A549 (cell line): ENCODE results near the gene PMEL. TPM values are rescaled to one million over a fixed set of nuclear protein-coding genes. Genes with fewer than 3 reads are reported as not detected.

Source experiments
- ATAC-seq, 2 experiments: fragments of 200-7000 bp in 1 of 2; fragments of >200 bp in 1 of 2; cut with Nextera tagmentation in 1 of 2; cut with Tn5 transposase in 1 of 2; 3 replicates each; pipeline versions ENCODE4 v1.8.0 to v1.9.1; 2018 to 2020; ENCODE audit warnings: mild to moderate bottlenecking in 1 of 2, moderate library complexity in 1 of 2
- CTCF ChIA-PET: fragments of 300-600 bp; sonication (Branson Sonifier 250); formaldehyde crosslinking; extraction: SDS; loops from one replicate; lab custom pipeline; 2021; ENCODE audit warnings: antibody characterized with exemption, inconsistent platforms; lab: Yijun Ruan, JAX
- POLR2A ChIA-PET: fragments of 350-600 bp; formaldehyde crosslinking; extraction: SDS; loops from one replicate; lab custom pipeline; 2021; ENCODE audit warnings: antibody characterized with exemption, inconsistent platforms; lab: Yijun Ruan, JAX
- DNase-seq, 2 experiments: peaks; one replicate each; pipeline versions ENCODE4 v3.0.0 to v3.0.0-alpha.2; 2011 to 2016; ENCODE audit warnings: low read depth in 1 of 2, low spot score in 1 of 2
- FAIRE-seq: peaks from 2 replicates; lab custom pipeline; 2011; peaks lifted over from hg19 to GRCh38; lab: Jason Lieb, UNC
- H3K27ac ChIP-seq, 2 experiments: fragments of >200 bp; sonication (Bioruptor Twin); formaldehyde crosslinking; 3 replicates each; pipeline ENCODE4 v1.5.1; 2016 to 2017
- H3K4me1 ChIP-seq: fragments of >200 bp; sonication (Bioruptor Twin); formaldehyde crosslinking; 3 replicates; pipeline ENCODE4 v1.6.1; 2016
- H3K4me2 ChIP-seq: fragments of >200 bp; sonication (Bioruptor Twin); formaldehyde crosslinking; 3 replicates; pipeline ENCODE4 v1.6.1; 2016
- H3K4me3 ChIP-seq: fragments of >200 bp; sonication (Bioruptor Twin); formaldehyde crosslinking; 3 replicates; pipeline ENCODE4 v1.5.1; 2016
- H3K9me3 ChIP-seq: fragments of >200 bp; sonication (Bioruptor Twin); formaldehyde crosslinking; 3 replicates; pipeline ENCODE4 v1.6.1; 2016
- CBX2 ChIP-seq: fragments of 200-600 bp; sonication (generic); IDR thresholded peaks from 2 replicates; pipeline ENCODE4 v1.6.1; 2016; ENCODE audit warnings: low read depth, mild to moderate bottlenecking, borderline replicate concordance
- CTCF ChIP-seq: fragments of >200 bp; sonication (Bioruptor Twin); formaldehyde crosslinking; IDR thresholded peaks from 3 replicates; pipeline ENCODE4 v1.5.1; 2016
- FOSL2 ChIP-seq, 2 experiments: fragments of 450-650 bp in 1 of 2; fragments of >200 bp in 1 of 2; sonication (Bioruptor Twin) in 1 of 2; formaldehyde crosslinking; IDR thresholded peaks; 2 replicates each; pipeline versions ENCODE4 v1.5.0 to v1.6.1; 2016 to 2020; ENCODE audit warnings: mild to moderate bottlenecking in 1 of 2, moderate library complexity in 1 of 2
- FOXS1 ChIP-seq: fragments of 250-450 bp; sonication (Bioruptor Pico); IDR thresholded peaks from 2 replicates; pipeline ENCODE4 v1.5.0; 2020; ENCODE audit warnings: mild to moderate bottlenecking, moderate library complexity
- HOXB13 ChIP-seq: fragments of 250-450 bp; sonication (Bioruptor Pico); IDR thresholded peaks from 2 replicates; pipeline ENCODE4 v1.5.0; 2020; ENCODE audit warnings: low read depth, mild to moderate bottlenecking, moderate library complexity
- JUN ChIP-seq, 2 experiments: fragments of >200 bp; sonication (Bioruptor Twin); formaldehyde crosslinking; IDR thresholded peaks; 2 replicates in 1 of 2; 3 replicates in 1 of 2; pipeline ENCODE4 v1.6.1; 2016 to 2017
- MAFK ChIP-seq: fragments of 450-650 bp; IDR thresholded peaks from 2 replicates; pipeline ENCODE4 v1.6.1; 2014; ENCODE audit not compliant: partially characterized antibody
- NFE2L2 ChIP-seq: fragments of 150-350 bp; conservative IDR thresholded peaks from 2 replicates; pipeline ENCODE4 v1.6.1; 2014; ENCODE audit warnings: low read length
- NPAS2 ChIP-seq: fragments of 250-450 bp; sonication (Bioruptor Pico); IDR thresholded peaks from 2 replicates; pipeline ENCODE4 v1.8.0; 2022; ENCODE audit warnings: mild to moderate bottlenecking, moderate library complexity, borderline replicate concordance
- POLR2AphosphoS2 ChIP-seq: conservative IDR thresholded peaks from 2 replicates; pipeline ENCODE4 v1.6.1; 2012; ENCODE audit warnings: low read length, improper control_type of control experiment, inconsistent platforms
- SMC3 ChIP-seq: fragments of >200 bp; sonication (Bioruptor Twin); formaldehyde crosslinking; IDR thresholded peaks from 3 replicates; pipeline ENCODE4 v1.6.1; 2018; ENCODE audit warnings: inconsistent platforms
- TFCP2L1 ChIP-seq: fragments of 250-450 bp; sonication (Bioruptor Pico); IDR thresholded peaks from 2 replicates; pipeline ENCODE4 v1.5.0; 2021; ENCODE audit warnings: mild to moderate bottlenecking
- TP53 ChIP-seq: fragments of 250-450 bp; sonication (Bioruptor Pico); IDR thresholded peaks from 2 replicates; pipeline ENCODE4 v1.5.0; 2021; ENCODE audit warnings: mild to moderate bottlenecking, moderate library complexity
- ZC3H11A ChIP-seq: fragments of 450-650 bp; IDR thresholded peaks from 2 replicates; pipeline ENCODE4 v1.6.1; 2014; ENCODE audit warnings: antibody characterized with exemption, mild to moderate bottlenecking
- ZFP36 ChIP-seq: fragments of 450-650 bp; IDR thresholded peaks from 2 replicates; pipeline ENCODE4 v1.6.1; 2014; ENCODE audit warnings: borderline replicate concordance; ENCODE audit not compliant: partially characterized antibody
- WGBS: methylation state at CpG from one replicate; pipeline ENCODE4 v1.1.6; 2017; ENCODE audit errors: missing lambda C conversion rate; 5-methylcytosine and 5-hydroxymethylcytosine counted together
- polyA plus RNA-seq, 4 experiments: library from polyadenylated mRNA; depleted of rRNA in 3 of 4; stranded (reverse); fragments of >200 nt; fragmentation: RNase III in 1 of 4; extraction: RNeasy Plus Mini Kit Qiagen cat#74134 plus additional on column Dnase treatment in 1 of 4; gene quantifications; 2 replicates in 3 of 4; 3 replicates in 1 of 4; pipeline ENCODE4 v1.2.3, GENCODE V29; 2011 to 2017
- TF ChIP-seq, protein P1 (sequence below): fragments of 250-450 bp; sonication (Bioruptor Pico); IDR thresholded peaks from 2 replicates; pipeline ENCODE4 v1.5.0; 2021; ENCODE audit warnings: mild to moderate bottlenecking, moderate library complexity, borderline replicate concordance

Gene PMEL
- polyA plus RNA-seq, 2 of the 4 experiments (the other 2 are of a cell fraction): 1.4 to 2.2 TPM

- POLR2A ChIA-PET: interaction anchor here (1.8 kb wide), 1 partner anchor 19 kb away, joined by 7 read pairs; the partner anchor contains the start of gene RAB5B
- no peak overlapping the region for H3K4me2 ChIP-seq
- TF ChIP-seq SMC3: no peak
- TF ChIP-seq CTCF: no peak
- TF ChIP-seq CBX2: no peak
- no peak for TF ChIP-seq FOXS1 (CRISPR knock-in tag)
- H3K27ac ChIP-seq: no peak overlapping the region
- no peak for DNase-seq
- H3K4me3 ChIP-seq: no peak overlapping the region
- H3K9me3 ChIP-seq: no peaks in the 10 kb centered on the region
- WGBS: 83% methylated on average over 2 of the region's 4 CpGs
- peaks cover 9% of the 10 kb centered on the region for H3K4me1 ChIP-seq
- ATAC-seq: no peak
- FAIRE-seq: no peak
- CTCF ChIA-PET: interaction anchor here (0.6 to 11.5 kb wide), 9 partner anchors 13 to 74 kb away, joined by 3 to 179 read pairs (median 5); partner anchors contain the start of genes RAB5B and SUOX
Observed at GRCh38 chr12:55955344-55955743, 10.5 kb downstream of the PMEL start.

DNA sequence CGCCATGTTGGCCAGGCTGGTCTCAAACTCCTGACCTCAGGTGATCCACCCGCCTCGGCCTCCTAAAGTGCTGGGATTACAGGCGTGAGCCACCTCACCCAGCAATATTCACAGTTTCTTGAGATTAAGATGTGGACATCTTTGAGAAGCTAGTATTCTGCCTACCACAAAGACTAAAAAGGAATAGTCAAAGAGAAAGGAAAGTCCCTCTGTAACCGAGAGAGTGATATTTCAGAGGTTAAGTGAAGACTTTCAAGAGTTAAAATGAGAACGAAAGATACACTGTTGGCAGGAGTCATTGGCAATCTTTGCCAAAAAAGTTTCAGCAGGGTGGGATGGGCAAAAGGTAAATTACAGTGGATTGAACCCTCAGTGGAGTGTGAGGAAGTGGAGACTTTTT lies 19.3 kb downstream of the PMEL start:
- ChIA-PET POLR2A (no interaction called here), CTCF (interaction anchor here (1.5 to 15.2 kb wide), 2 partner anchors 10 to 20 kb away, joined by 7 to 179 read pairs; no protein-coding TSS in a partner anchor)
- Histone ChIP-seq H3K4me3 (no peak overlapping the region), H3K4me1 (no peaks in the 10 kb centered on the region), H3K27ac (no peak overlapping the region), H3K9me3 (no peaks in the 10 kb centered on the region), H3K4me2 (no peak overlapping the region)
- DNase-seq (no peak), FAIRE-seq (no peak), ATAC-seq (no peak)
- TF ChIP-seq FOSL2 (IDR thresholded peaks at IDR 0.05): no peak
- TF ChIP-seq FOSL2 (CRISPR knock-in tag; IDR thresholded peaks at IDR 0.05): no peak
- no peak for TF ChIP-seq TFCP2L1 (CRISPR knock-in tag)
- TF ChIP-seq MAFK: no peak
- no peak for TF ChIP-seq JUN (IDR thresholded peaks at IDR 0.05)
- TF ChIP-seq TP53 (CRISPR knock-in tag): no peak
- no peak for TF ChIP-seq SMC3
- TF ChIP-seq NPAS2: no peak
- no peak for TF ChIP-seq ZFP36
- no peak for TF ChIP-seq HOXB13
- TF ChIP-seq, protein P1, sequence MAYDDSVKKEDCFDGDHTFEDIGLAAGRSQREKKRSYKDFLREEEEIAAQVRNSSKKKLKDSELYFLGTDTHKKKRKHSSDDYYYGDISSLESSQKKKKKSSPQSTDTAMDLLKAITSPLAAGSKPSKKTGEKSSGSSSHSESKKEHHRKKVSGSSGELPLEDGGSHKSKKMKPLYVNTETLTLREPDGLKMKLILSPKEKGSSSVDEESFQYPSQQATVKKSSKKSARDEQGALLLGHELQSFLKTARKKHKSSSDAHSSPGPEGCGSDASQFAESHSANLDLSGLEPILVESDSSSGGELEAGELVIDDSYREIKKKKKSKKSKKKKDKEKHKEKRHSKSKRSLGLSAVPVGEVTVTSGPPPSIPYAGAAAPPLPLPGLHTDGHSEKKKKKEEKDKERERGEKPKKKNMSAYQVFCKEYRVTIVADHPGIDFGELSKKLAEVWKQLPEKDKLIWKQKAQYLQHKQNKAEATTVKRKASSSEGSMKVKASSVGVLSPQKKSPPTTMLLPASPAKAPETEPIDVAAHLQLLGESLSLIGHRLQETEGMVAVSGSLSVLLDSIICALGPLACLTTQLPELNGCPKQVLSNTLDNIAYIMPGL (CRISPR knock-in tag): no peak
- no peak for TF ChIP-seq NFE2L2
- TF ChIP-seq POLR2AphosphoS2: no peak
- 88% methylated on average over 6 of the region's 6 CpGs for WGBS

DNA sequence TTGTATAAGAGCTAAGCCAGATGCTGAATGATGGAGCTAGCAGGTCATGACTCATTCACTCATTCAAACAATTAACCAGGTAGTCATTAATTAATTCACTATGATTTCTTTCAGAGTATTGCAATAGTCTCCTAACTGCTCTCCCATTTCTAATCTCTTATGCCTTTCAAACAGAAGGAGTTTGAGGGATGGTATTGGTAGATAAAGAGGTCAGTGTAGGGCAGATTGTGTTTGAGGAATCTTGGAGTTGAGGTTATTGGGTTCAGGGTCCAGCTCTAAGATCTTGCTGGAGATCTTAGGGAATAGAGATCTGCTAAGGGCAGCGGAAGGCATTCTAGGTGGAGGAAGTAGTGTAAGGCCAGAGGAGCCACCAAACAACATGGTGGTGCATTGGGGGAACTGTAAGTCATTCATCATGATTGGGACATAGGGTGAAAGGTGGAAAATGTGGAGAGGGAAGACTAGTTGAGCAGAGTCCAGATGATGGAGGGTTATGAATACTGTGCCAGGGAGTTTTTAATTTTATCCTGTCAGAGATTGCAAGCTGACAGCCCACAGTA lies 23.2 kb downstream of the PMEL start:
- ATAC-seq (no peak), FAIRE-seq (no peak), DNase-seq (no peak)
- WGBS: 94% methylated on average over 1 of the region's 1 CpG
- Histone ChIP-seq H3K4me2 (no peak overlapping the region), H3K27ac (no peak overlapping the region), H3K4me3 (no peak overlapping the region), H3K4me1 (peaks cover 8% of the 10 kb centered on the region; the same call in 1 of the 3 replicates), H3K9me3 (no peaks in the 10 kb centered on the region)
- TF ChIP-seq TFCP2L1 (CRISPR knock-in tag) (no peak), ZC3H11A (no peak)
- ChIA-PET CTCF (interaction anchor here (0.6 to 15.2 kb wide), 8 partner anchors 11 to 223 kb away, joined by 3 to 179 read pairs (median 4); partner anchors contain the start of gene DGKA), POLR2A (no interaction called here)
